Gastrocnemius medialis (tissue), 4 donors: ENCODE data around the gene OR2T10.

ENCODE experiments used
- POLR2A ChIP-seq, 2 donors: fragments of 450-650 bp; IDR thresholded peaks; one replicate each; pipeline ENCODE4 v1.6.1; 2017; ENCODE audit warnings: antibody characterized with exemption in 2 of 2, mild to moderate bottlenecking in 2 of 2, moderate library complexity in 2 of 2
- TF ChIP-seq, protein P1 (sequence below), 5 experiments: fragments of 450-650 bp in 3 of 5; fragments of 200-600 bp in 2 of 5; sonication (generic) in 2 of 5; IDR thresholded peaks in 4 of 5; conservative IDR thresholded peaks in 1 of 5; 1 replicate in 4 of 5; 2 replicates in 1 of 5; pipeline ENCODE4 v1.5.1; 2016 to 2019; ENCODE audit warnings: antibody characterized with exemption in 5 of 5, mild to moderate bottlenecking in 3 of 5, moderate library complexity in 3 of 5

DNA sequence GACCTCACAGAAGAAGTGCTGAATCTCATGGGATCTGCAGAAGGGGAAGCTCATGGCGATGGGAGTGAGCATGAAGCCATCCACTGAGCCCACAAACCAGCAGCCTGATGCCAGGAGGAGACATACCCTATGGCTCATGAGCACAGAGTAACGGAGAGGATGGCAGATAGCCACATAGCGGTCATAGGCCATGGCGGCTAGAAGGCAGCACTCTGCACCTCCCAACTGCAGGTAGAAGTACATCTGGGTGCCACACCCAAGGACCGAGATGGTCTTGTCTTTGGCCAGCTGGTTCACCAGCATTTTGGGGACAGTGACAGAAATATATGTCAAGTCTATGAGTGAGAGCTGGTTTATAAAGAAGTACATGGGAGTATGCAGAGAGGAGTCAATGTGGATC, 4.3 kb downstream of the OR2T10 start:
- TF ChIP-seq, protein P1, sequence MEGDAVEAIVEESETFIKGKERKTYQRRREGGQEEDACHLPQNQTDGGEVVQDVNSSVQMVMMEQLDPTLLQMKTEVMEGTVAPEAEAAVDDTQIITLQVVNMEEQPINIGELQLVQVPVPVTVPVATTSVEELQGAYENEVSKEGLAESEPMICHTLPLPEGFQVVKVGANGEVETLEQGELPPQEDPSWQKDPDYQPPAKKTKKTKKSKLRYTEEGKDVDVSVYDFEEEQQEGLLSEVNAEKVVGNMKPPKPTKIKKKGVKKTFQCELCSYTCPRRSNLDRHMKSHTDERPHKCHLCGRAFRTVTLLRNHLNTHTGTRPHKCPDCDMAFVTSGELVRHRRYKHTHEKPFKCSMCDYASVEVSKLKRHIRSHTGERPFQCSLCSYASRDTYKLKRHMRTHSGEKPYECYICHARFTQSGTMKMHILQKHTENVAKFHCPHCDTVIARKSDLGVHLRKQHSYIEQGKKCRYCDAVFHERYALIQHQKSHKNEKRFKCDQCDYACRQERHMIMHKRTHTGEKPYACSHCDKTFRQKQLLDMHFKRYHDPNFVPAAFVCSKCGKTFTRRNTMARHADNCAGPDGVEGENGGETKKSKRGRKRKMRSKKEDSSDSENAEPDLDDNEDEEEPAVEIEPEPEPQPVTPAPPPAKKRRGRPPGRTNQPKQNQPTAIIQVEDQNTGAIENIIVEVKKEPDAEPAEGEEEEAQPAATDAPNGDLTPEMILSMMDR (IDR thresholded peaks at IDR 0.05 in 4 of 5, conservative IDR thresholded peaks at IDR 0.05 in 1 of 5) = no peak
- no peak for TF ChIP-seq POLR2A (IDR thresholded peaks at IDR 0.05)
